ENCODE measurements around the gene SCYGR1. TPM values are rescaled to one million over a fixed set of nuclear protein-coding genes. Genes with fewer than 3 reads are reported as not detected.

Gene SCYGR1
- total RNA-seq, 1 experiment from 2014 or later, result not detected

- Histone ChIP-seq H3K9ac (ENCODE audit: low read length) (no peak overlapping the region), H3K9me2 (replicated peaks; ENCODE audit: insufficient read depth, low read length) (no peaks in the 10 kb centered on the region), H3K27ac (ENCODE audit: low read length) (no peak overlapping the region), H3K4me2 (ENCODE audit: low read depth, low read length, poor library complexity, severe bottlenecking) (no peak overlapping the region), H3K79me2 (ENCODE audit: low read length) (no peaks in the 10 kb centered on the region), H3K4me3 (ENCODE audit: low read length) (no peak overlapping the region), H4K20me1 (ENCODE audit: insufficient read depth, low read depth, low read length) (no peaks in the 10 kb centered on the region), H2AFZ (ENCODE audit: low read length) (no peak overlapping the region), H3K9me3 (ENCODE audit: low read length) (no peaks in the 10 kb centered on the region), H3K4me1 (ENCODE audit: low read length) (no peaks in the 10 kb centered on the region), H3K36me3 (ENCODE audit: insufficient read depth, low read length) (no peaks in the 10 kb centered on the region), H3K27me3 (ENCODE audit: low read length) (no peaks in the 10 kb centered on the region)
- no peak for DNase-seq
These were observed 19.9 kb upstream of the SCYGR1 start for GRCh38 chr2:227407591-227408151.

DNA sequence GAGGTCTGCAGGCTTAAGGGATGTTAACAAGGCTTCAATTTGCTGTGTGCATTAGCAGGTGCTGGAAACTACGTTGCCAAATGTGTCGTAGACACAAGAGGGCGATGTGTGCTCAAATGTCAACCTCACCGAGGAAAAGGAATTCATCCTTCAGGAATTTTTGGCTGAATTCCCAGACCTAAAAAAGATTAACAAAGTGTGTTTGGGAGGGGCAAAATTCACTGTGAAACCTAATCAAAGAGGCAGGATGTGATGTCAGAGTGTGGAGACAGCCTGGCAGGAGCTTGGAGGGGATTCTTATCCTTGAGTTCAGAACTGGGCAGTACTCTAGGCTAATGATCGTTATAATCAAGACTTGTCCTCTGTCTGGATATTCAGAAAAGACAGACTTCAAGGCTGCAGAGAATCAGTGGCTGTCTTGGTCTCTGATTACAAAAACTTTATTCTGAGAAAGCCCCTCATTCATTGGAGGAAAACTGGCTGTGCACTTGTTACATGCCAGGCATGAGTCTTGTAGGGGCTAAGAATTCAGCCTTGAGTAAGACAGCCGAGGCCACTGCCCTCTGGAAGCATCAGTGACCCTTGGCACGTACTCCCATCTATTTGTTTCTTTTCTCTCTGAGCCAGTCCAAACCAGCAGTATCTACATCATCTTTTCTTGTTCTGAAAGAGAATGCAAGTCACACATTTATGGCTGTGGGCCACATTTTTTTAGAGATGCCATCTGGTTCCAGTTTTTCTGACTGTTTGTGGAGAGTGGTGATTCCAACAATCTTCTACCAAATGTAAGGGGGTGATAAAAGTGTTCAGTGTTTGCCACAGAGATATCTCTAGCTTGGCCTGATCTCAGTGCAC lies 18.7 kb upstream of the SCYGR1 start:
- peak; percentile 47 for DNase-seq
- Histone ChIP-seq H3K79me2 (ENCODE audit: low read length) (no peaks in the 10 kb centered on the region), H3K4me3 (ENCODE audit: low read length) (no peak overlapping the region), H2AFZ (ENCODE audit: low read length) (no peak overlapping the region), H3K27me3 (ENCODE audit: low read length) (no peaks in the 10 kb centered on the region; the same call in 1 of the 2 replicates), H4K20me1 (ENCODE audit: insufficient read depth, low read depth, low read length) (no peaks in the 10 kb centered on the region), H3K9me3 (ENCODE audit: low read length) (no peaks in the 10 kb centered on the region), H3K9ac (ENCODE audit: low read length) (no peak overlapping the region), H3K4me1 (ENCODE audit: low read length) (no peaks in the 10 kb centered on the region), H3K27ac (ENCODE audit: low read length) (no peak overlapping the region), H3K4me2 (ENCODE audit: low read depth, low read length, poor library complexity, severe bottlenecking) (no peak overlapping the region), H3K36me3 (ENCODE audit: insufficient read depth, low read length) (no peaks in the 10 kb centered on the region), H3K9me2 (replicated peaks; ENCODE audit: insufficient read depth, low read length) (no peaks in the 10 kb centered on the region)

- no peaks in the 10 kb centered on the region; the same call in 1 of the 2 replicates for H3K27me3 ChIP-seq (ENCODE audit: low read length)
- H3K36me3 ChIP-seq (ENCODE audit: insufficient read depth, low read length), result no peaks in the 10 kb centered on the region
- H3K4me2 ChIP-seq (ENCODE audit: low read depth, low read length, poor library complexity, severe bottlenecking), result no peak overlapping the region
- H3K9me2 ChIP-seq (replicated peaks; ENCODE audit: insufficient read depth, low read length), result no peaks in the 10 kb centered on the region
- no peaks in the 10 kb centered on the region for H3K79me2 ChIP-seq (ENCODE audit: low read length)
- H2AFZ ChIP-seq (ENCODE audit: low read length), result no peak overlapping the region
- DNase-seq, result peak; percentile 56
- H3K4me3 ChIP-seq (ENCODE audit: low read length), result no peak overlapping the region
- H3K27ac ChIP-seq (ENCODE audit: low read length), result no peak overlapping the region
- no peaks in the 10 kb centered on the region for H3K4me1 ChIP-seq (ENCODE audit: low read length)
- no peak overlapping the region for H3K9ac ChIP-seq (ENCODE audit: low read length)
- H3K9me3 ChIP-seq (ENCODE audit: low read length), result no peaks in the 10 kb centered on the region
- H4K20me1 ChIP-seq (ENCODE audit: insufficient read depth, low read depth, low read length), result no peaks in the 10 kb centered on the region
These were observed 17.0 kb upstream of the SCYGR1 start for GRCh38 chr2:227404585-227405271.

DNA sequence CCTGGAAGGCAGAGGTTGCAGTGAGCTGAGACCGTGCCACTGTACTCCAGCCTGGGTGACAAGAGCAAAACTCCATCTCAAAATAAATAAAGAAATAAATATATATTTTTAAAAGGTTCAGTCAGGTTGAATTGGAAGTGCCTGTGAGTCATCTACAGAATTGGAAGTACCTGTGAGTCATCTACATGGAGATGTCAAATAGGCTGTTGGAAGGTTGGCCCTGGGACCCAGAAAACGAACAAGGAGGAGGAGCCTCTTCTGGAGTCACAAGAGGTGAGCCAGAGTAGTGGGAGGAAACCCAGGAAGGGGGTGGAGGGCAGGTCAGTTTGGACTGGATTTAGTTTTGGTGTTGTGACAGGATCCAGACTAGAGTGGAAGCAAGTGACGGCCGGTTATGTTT lies 15.2 kb upstream of the SCYGR1 start:
- H4K20me1 ChIP-seq (ENCODE audit: insufficient read depth, low read depth, low read length), result no peaks in the 10 kb centered on the region
- H3K4me3 ChIP-seq (ENCODE audit: low read length), result no peak overlapping the region
- H3K9me3 ChIP-seq (ENCODE audit: low read length), result no peaks in the 10 kb centered on the region
- H3K9me2 ChIP-seq (replicated peaks; ENCODE audit: insufficient read depth, low read length), result no peaks in the 10 kb centered on the region
- H3K27ac ChIP-seq (ENCODE audit: low read length), result no peak overlapping the region
- H3K4me2 ChIP-seq (ENCODE audit: low read depth, low read length, poor library complexity, severe bottlenecking), result no peak overlapping the region
- H3K4me1 ChIP-seq (ENCODE audit: low read length), result no peaks in the 10 kb centered on the region
- no peaks in the 10 kb centered on the region for H3K79me2 ChIP-seq (ENCODE audit: low read length)
- no peak overlapping the region for H3K9ac ChIP-seq (ENCODE audit: low read length)
- no peak overlapping the region for H2AFZ ChIP-seq (ENCODE audit: low read length)
- DNase-seq, result no peak
- no peaks in the 10 kb centered on the region; the same call in 1 of the 2 replicates for H3K27me3 ChIP-seq (ENCODE audit: low read length)
- no peaks in the 10 kb centered on the region for H3K36me3 ChIP-seq (ENCODE audit: insufficient read depth, low read length)

DNA sequence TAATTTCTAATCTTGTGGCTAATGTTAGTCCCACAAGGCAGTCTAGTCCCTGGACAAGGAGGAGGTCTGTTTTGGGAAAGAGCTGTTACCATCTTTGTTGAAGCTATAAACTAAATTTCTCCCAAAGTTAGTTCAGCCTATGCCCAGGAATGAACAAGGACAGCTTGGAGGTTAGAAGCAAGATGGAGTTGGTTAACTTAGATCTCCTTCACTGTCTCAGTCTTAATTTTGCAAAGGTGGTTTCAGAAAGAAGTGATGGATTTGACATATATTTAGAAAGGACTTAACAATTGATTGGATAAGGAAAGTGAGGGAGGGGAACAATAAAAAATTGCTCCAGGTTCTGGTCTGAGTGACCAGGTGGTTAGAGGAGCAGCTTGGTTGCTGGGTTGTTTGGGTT lies 14.6 kb upstream of the SCYGR1 start:
- Histone ChIP-seq H4K20me1 (ENCODE audit: insufficient read depth, low read depth, low read length) (no peaks in the 10 kb centered on the region), H3K9me2 (replicated peaks; ENCODE audit: insufficient read depth, low read length) (no peaks in the 10 kb centered on the region), H3K4me2 (ENCODE audit: low read depth, low read length, poor library complexity, severe bottlenecking) (no peak overlapping the region), H3K4me1 (ENCODE audit: low read length) (no peaks in the 10 kb centered on the region), H3K9me3 (ENCODE audit: low read length) (no peaks in the 10 kb centered on the region), H3K36me3 (ENCODE audit: insufficient read depth, low read length) (no peaks in the 10 kb centered on the region), H3K27me3 (ENCODE audit: low read length) (no peaks in the 10 kb centered on the region; the same call in 1 of the 2 replicates), H2AFZ (ENCODE audit: low read length) (no peak overlapping the region), H3K9ac (ENCODE audit: low read length) (no peak overlapping the region), H3K4me3 (ENCODE audit: low read length) (no peak overlapping the region), H3K79me2 (ENCODE audit: low read length) (no peaks in the 10 kb centered on the region), H3K27ac (ENCODE audit: low read length) (no peak overlapping the region)
- DNase-seq, result no peak

DNA sequence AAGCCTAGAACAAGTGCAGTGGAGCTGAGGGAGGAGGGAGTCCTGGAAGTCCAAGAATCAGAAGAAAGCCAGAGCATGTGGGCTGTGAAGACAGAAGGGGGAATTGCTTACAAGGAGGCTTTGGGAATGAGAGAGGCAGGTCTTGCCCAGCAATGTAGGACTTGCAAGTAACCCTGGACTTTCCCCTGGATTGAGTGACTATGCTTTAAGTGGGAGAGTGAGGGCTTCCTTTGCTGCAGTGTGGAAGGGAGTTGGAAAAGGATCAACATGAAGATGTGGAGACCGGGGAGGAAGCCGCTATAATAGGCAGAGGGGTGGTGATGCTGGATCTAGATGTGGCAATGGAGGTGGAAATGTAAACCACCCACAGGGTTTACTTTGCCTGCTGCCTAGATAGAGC lies 13.8 kb upstream of the SCYGR1 start:
- no peaks in the 10 kb centered on the region for H3K4me1 ChIP-seq (ENCODE audit: low read length)
- no peaks in the 10 kb centered on the region for H3K79me2 ChIP-seq (ENCODE audit: low read length)
- no peak for DNase-seq
- no peak overlapping the region for H3K27ac ChIP-seq (ENCODE audit: low read length)
- no peaks in the 10 kb centered on the region for H3K9me3 ChIP-seq (ENCODE audit: low read length)
- no peak overlapping the region for H3K9ac ChIP-seq (ENCODE audit: low read length)
- H3K9me2 ChIP-seq (replicated peaks; ENCODE audit: insufficient read depth, low read length), result no peaks in the 10 kb centered on the region
- no peak overlapping the region for H3K4me3 ChIP-seq (ENCODE audit: low read length)
- H4K20me1 ChIP-seq (ENCODE audit: insufficient read depth, low read depth, low read length), result no peaks in the 10 kb centered on the region
- H3K36me3 ChIP-seq (ENCODE audit: insufficient read depth, low read length), result no peaks in the 10 kb centered on the region
- no peaks in the 10 kb centered on the region; the same call in 1 of the 2 replicates for H3K27me3 ChIP-seq (ENCODE audit: low read length)
- H2AFZ ChIP-seq (ENCODE audit: low read length), result no peak overlapping the region
- no peak overlapping the region for H3K4me2 ChIP-seq (ENCODE audit: low read depth, low read length, poor library complexity, severe bottlenecking)

DNA sequence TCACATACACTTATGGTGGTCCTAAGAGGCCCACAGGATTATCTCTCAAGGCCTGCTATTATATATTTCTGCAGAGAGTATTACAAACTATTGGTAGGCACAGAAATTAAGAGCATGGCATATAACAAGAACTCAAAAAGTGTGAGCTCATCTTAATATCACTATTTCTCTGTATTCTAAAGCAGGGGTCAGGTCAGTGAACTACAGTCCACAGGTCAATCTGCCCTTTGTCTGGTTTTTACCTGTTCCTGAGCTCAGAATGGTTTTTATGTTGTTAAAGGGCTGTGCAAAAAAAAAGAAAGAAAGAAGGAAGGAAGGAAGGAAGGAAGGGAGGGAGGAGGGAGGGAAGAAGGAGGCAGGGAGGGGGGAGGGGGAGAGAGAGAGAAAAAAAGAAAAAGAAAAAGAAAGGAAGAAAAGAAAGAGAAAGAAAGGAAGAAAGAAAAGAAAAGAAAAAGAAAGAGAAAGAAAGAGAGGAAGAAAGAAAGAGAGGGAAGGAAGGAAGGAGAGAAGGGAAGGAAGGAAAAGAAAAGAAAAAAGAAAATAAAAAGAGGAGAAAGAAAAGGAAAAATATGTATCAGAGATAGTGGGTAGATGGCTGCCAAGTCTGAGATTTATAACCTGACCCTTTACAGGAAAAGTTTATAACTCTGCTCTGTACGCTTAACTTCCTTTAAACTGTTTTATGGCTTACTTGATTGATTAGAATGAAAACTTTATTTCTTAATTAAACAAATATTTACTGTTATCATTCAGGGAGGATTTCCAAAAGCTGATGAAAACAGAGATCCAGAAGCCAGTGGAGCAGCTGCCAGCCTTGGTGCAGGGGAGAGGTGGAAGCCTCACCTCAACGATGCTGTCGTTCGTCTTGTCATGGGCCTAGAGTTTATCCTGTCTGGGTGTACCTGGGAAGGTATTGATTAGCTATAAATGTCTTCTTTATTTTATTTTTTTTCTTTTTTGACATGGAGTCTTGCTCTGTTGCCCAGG lies 11.2 kb upstream of the SCYGR1 start:
- no peaks in the 10 kb centered on the region for H3K9me3 ChIP-seq (ENCODE audit: low read length)
- no peak overlapping the region for H3K27ac ChIP-seq (ENCODE audit: low read length)
- no peak overlapping the region for H3K4me2 ChIP-seq (ENCODE audit: low read depth, low read length, poor library complexity, severe bottlenecking)
- no peaks in the 10 kb centered on the region; the same call in 1 of the 2 replicates for H3K27me3 ChIP-seq (ENCODE audit: low read length)
- H3K4me1 ChIP-seq (ENCODE audit: low read length), result no peaks in the 10 kb centered on the region
- H3K79me2 ChIP-seq (ENCODE audit: low read length), result no peaks in the 10 kb centered on the region
- H2AFZ ChIP-seq (ENCODE audit: low read length), result no peak overlapping the region
- H3K9me2 ChIP-seq (replicated peaks; ENCODE audit: insufficient read depth, low read length), result no peaks in the 10 kb centered on the region
- no peaks in the 10 kb centered on the region for H3K36me3 ChIP-seq (ENCODE audit: insufficient read depth, low read length)
- H3K9ac ChIP-seq (ENCODE audit: low read length), result no peak overlapping the region
- H4K20me1 ChIP-seq (ENCODE audit: insufficient read depth, low read depth, low read length), result no peaks in the 10 kb centered on the region
- no peak for DNase-seq
- no peak overlapping the region for H3K4me3 ChIP-seq (ENCODE audit: low read length)

Measured in Karpas-422 (cell line).